Measurements from ENCODE around the gene EFNA3.

DNA sequence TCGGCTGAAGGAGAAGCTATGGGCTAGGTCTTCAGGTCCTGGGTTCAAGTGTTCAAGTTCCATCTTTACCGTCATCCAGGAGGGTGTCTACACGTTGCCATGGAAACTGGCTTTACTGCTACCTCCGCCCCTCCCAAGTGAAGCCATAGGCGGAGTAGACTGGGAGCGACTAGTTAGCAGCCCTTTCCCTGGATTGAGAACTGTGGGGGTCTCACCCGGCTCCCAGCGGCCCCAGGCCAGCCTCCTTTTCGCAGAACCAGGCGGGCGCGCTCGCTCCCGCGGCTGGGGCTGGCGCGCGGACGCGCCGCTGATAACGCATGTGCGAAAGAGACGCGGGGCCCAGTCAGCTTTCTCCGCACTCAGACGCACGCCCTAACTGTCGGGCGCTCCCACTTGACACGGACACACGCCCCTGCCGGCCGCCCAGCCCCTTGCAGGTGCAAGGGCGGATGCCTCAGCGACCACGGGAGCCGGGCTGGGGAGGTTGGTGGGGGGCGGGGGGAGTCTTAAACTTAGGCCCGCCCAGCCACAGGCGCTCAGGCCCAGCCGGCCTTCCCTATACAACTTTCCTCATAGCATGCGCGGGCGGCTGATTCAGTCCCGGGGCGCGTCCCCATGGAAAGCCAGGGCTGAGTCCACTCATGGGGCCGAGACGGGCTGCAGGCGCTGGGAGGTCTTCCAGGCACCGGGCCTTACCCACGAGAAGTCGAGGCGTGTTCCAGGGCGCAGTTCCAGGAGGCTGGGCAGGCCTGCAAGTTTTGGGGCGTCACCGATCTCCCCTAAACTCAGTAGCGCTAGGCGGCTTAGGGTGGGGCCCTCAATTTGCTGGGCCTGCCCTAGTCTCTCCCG lies 7.7 kb upstream of the EFNA3 start:
- TF ChIP-seq CTCF (IDR thresholded peaks at IDR 0.05 in 2 of 3, conservative IDR thresholded peaks at IDR 0.05 in 1 of 3; ENCODE audit: borderline replicate concordance in 1 of 3, insufficient read depth in 1 of 3, low read depth in 2 of 3, low read length in 2 of 3) (peak in 2 of 3 experiments; percentile 42 to 61; a peak in 4 of 6 replicates), POLR2AphosphoS5 (IDR thresholded peaks at IDR 0.05; ENCODE audit: low read depth, low read length) (peak; percentile 59; the same call in 1 of the 2 replicates), ELF1 (IDR thresholded peaks at IDR 0.05; ENCODE audit: borderline replicate concordance, low read depth) (no peak), POLR2A (IDR thresholded peaks at IDR 0.05; ENCODE audit: borderline replicate concordance, extremely low read depth, insufficient read depth, insufficient read length) (no peak), EGR1 (IDR thresholded peaks at IDR 0.05; ENCODE audit: low read depth) (no peak)
- TF ChIP-seq, protein P1, sequence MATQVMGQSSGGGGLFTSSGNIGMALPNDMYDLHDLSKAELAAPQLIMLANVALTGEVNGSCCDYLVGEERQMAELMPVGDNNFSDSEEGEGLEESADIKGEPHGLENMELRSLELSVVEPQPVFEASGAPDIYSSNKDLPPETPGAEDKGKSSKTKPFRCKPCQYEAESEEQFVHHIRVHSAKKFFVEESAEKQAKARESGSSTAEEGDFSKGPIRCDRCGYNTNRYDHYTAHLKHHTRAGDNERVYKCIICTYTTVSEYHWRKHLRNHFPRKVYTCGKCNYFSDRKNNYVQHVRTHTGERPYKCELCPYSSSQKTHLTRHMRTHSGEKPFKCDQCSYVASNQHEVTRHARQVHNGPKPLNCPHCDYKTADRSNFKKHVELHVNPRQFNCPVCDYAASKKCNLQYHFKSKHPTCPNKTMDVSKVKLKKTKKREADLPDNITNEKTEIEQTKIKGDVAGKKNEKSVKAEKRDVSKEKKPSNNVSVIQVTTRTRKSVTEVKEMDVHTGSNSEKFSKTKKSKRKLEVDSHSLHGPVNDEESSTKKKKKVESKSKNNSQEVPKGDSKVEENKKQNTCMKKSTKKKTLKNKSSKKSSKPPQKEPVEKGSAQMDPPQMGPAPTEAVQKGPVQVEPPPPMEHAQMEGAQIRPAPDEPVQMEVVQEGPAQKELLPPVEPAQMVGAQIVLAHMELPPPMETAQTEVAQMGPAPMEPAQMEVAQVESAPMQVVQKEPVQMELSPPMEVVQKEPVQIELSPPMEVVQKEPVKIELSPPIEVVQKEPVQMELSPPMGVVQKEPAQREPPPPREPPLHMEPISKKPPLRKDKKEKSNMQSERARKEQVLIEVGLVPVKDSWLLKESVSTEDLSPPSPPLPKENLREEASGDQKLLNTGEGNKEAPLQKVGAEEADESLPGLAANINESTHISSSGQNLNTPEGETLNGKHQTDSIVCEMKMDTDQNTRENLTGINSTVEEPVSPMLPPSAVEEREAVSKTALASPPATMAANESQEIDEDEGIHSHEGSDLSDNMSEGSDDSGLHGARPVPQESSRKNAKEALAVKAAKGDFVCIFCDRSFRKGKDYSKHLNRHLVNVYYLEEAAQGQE (IDR thresholded peaks at IDR 0.05; ENCODE audit: low read depth) = no peak

All from HCT116 (cell line).